ENCODE data around the gene RBM47.
"Not testable (repeated sequence)": the region's sequence is repeated elsewhere in the genome, so short reads cannot be mapped to it uniquely, and the experiment has no call there.

RBM47 gene

GRCh38 chr4:40531636-40532023 lies 98.0 kb downstream of the RBM47 start:
- no peak for DNase-seq (ENCODE audit: low read depth, low spot score)

- no peak for DNase-seq (ENCODE audit: low read depth, low spot score)
These were observed 98.6 kb downstream of the RBM47 start for GRCh38 chr4:40530961-40531635.

- no peak for DNase-seq (ENCODE audit: low read depth, low spot score)
These were observed 102.9 kb downstream of the RBM47 start for GRCh38 chr4:40526741-40527140.

- no peak for DNase-seq (ENCODE audit: low read depth, low spot score)
These were observed 103.7 kb downstream of the RBM47 start for GRCh38 chr4:40525752-40526598.

GRCh38 chr4:40524366-40525041 lies 105.2 kb downstream of the RBM47 start:
- no peak for DNase-seq (ENCODE audit: low read depth, low spot score)

GRCh38 chr4:40523581-40523980 lies 106.1 kb downstream of the RBM47 start:
- DNase-seq (ENCODE audit: low read depth, low spot score), result no peak

GRCh38 chr4:40521957-40522356 lies 107.7 kb downstream of the RBM47 start:
- DNase-seq (ENCODE audit: low read depth, low spot score), result no peak

- no peak for DNase-seq (ENCODE audit: low read depth, low spot score)
These were observed 109.1 kb downstream of the RBM47 start for GRCh38 chr4:40520533-40520932.

GRCh38 chr4:40517081-40517480 lies 112.6 kb downstream of the RBM47 start:
- not testable (repeated sequence) for DNase-seq (ENCODE audit: low read depth, low spot score)

GRCh38 chr4:40516651-40517050 lies 113.0 kb downstream of the RBM47 start:
- no peak for DNase-seq (ENCODE audit: low read depth, low spot score)

- no peak for DNase-seq (ENCODE audit: low read depth, low spot score)
These were observed 114.0 kb downstream of the RBM47 start for GRCh38 chr4:40515398-40516293.

GRCh38 chr4:40515037-40515397 lies 114.6 kb downstream of the RBM47 start:
- no peak for DNase-seq (ENCODE audit: low read depth, low spot score)

GRCh38 chr4:40514497-40514951 lies 115.1 kb downstream of the RBM47 start:
- no peak for DNase-seq (ENCODE audit: low read depth, low spot score)

GRCh38 chr4:40511036-40511614 lies 118.5 kb downstream of the RBM47 start:
- DNase-seq (ENCODE audit: low read depth, low spot score), result no peak

GRCh38 chr4:40507977-40508376 lies 121.7 kb downstream of the RBM47 start:
- no peak for DNase-seq (ENCODE audit: low read depth, low spot score)

- no peak for DNase-seq (ENCODE audit: low read depth, low spot score)
These were observed 123.2 kb downstream of the RBM47 start for GRCh38 chr4:40506492-40506891.

GRCh38 chr4:40506066-40506465 lies 123.6 kb downstream of the RBM47 start:
- no peak for DNase-seq (ENCODE audit: low read depth, low spot score)

- no peak for DNase-seq (ENCODE audit: low read depth, low spot score)
These were observed 126.7 kb downstream of the RBM47 start for GRCh38 chr4:40502934-40503333.

- DNase-seq (ENCODE audit: low read depth, low spot score), result no peak
These were observed 127.4 kb downstream of the RBM47 start for GRCh38 chr4:40502220-40502619.

- DNase-seq (ENCODE audit: low read depth, low spot score), result no peak
These were observed 128.9 kb downstream of the RBM47 start for GRCh38 chr4:40500781-40501180.

GRCh38 chr4:40493160-40493559 lies 136.5 kb downstream of the RBM47 start:
- no peak for DNase-seq (ENCODE audit: low read depth, low spot score)
